ENCODE data around the gene FAM184B. TPM values are rescaled to one million over a fixed set of nuclear protein-coding genes. Genes with fewer than 3 reads are reported as not detected.

The FAM184B gene
- not detected for total RNA-seq

GRCh38 chr4:17781300-17782287 is at the start of gene FAM184B:
Gene FAM184B (minus strand): TSS chr4:17781621. CDS start chr4:17781299, 322 bp downstream.
- TF ChIP-seq CTCF (IDR thresholded peaks at IDR 0.05; ENCODE audit: low read depth), result no peak

GRCh38 chr4:17823871-17824669 is 42.6 kb upstream of the FAM184B start:
- no peak for TF ChIP-seq CTCF (IDR thresholded peaks at IDR 0.05; ENCODE audit: low read depth)

- TF ChIP-seq CTCF (IDR thresholded peaks at IDR 0.05; ENCODE audit: low read depth), result no peak
Observed at GRCh38 chr4:17817027-17817426, 35.6 kb upstream of the FAM184B start.

- no peak for TF ChIP-seq CTCF (IDR thresholded peaks at IDR 0.05; ENCODE audit: low read depth)
Observed at GRCh38 chr4:17816142-17816541, 34.7 kb upstream of the FAM184B start.

- no peak for TF ChIP-seq CTCF (IDR thresholded peaks at IDR 0.05; ENCODE audit: low read depth)
Observed at GRCh38 chr4:17814140-17814539, 32.7 kb upstream of the FAM184B start.

- TF ChIP-seq CTCF (IDR thresholded peaks at IDR 0.05; ENCODE audit: low read depth), result no peak
Observed at GRCh38 chr4:17812801-17813200, 31.4 kb upstream of the FAM184B start.

- no peak for TF ChIP-seq CTCF (IDR thresholded peaks at IDR 0.05; ENCODE audit: low read depth)
Observed at GRCh38 chr4:17812125-17812524, 30.7 kb upstream of the FAM184B start.

Measured in subcutaneous adipose tissue (tissue), 4 donors.